Jurkat, Clone E6-1 (cell line): ENCODE measurements around the gene MED1.
"Not testable (repeated sequence)": the region's sequence is repeated elsewhere in the genome, so short reads cannot be mapped to it uniquely, and the experiment has no call there.

Experiments
- DNase-seq: peaks from one replicate; pipeline ENCODE4 v3.0.0-alpha.2; 2011; ENCODE audit warnings: low read depth, low spot score
- H3K4me3 ChIP-seq: 2 replicates; pipeline ENCODE4 v1.5.1; 2011; ENCODE audit warnings: mild to moderate bottlenecking, low read length, control low read depth, moderate library complexity

Gene MED1

DNA sequence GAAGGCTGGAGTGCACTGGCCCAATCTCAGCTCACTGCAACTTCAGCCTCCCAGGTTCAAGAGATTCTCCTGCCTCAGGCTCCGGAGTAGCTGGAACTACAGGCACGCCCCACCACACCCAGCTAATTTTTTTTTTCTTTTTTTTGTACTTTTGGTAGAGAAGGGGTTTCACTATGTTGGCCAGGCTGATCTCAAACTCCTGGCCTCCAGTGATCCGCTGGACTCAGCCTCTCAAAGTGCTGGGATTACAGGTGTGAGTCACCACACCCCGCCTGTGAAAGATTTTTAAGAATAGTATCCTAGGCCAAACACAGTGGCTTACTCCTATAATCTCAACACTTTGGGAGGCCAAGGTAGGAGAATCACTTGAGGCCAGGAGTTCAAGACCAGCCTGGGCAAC lies 83.3 kb downstream of the MED1 start:
- H3K4me3 ChIP-seq, DNase-seq: not testable (repeated sequence)

DNA sequence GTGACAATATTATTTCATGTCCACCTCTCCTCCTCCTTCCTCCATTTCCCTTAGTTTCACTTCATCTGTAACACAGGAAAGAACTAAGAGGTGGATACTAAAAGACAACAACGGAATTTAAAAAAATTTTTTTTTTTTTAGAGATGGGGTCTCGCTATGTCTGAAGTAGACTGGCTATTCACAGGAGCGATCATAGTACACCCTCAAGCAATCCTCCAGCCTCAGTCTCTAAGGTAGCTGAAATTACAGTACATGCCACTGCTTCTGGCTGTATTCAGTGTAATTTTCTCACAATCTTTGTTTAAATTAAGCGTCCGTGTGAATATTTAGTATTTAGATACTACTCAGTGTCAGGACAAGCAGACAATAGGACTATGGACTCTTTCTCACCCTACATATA lies 85.2 kb downstream of the MED1 start:
- no peak for DNase-seq
- no peak overlapping the region for H3K4me3 ChIP-seq

DNA sequence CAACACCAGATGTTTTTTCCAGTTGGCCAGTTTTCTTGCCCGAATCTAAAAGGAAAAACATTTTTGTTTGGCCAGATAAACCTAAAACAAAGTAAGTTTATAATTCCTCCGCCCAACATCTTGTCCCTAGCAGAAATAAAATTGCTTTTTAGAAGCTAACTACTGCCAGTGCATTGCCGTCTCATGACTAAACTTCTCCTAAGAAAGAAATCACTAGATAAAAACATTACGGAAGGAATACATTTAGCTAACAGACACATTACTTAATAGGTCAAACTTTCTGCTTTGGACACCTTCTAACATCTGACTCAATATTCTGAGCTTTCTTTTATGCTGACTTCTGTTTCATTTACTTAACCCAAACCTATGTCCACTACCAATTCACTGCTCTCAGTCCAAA lies 85.8 kb downstream of the MED1 start:
- no peak for DNase-seq
- no peak overlapping the region for H3K4me3 ChIP-seq

DNA sequence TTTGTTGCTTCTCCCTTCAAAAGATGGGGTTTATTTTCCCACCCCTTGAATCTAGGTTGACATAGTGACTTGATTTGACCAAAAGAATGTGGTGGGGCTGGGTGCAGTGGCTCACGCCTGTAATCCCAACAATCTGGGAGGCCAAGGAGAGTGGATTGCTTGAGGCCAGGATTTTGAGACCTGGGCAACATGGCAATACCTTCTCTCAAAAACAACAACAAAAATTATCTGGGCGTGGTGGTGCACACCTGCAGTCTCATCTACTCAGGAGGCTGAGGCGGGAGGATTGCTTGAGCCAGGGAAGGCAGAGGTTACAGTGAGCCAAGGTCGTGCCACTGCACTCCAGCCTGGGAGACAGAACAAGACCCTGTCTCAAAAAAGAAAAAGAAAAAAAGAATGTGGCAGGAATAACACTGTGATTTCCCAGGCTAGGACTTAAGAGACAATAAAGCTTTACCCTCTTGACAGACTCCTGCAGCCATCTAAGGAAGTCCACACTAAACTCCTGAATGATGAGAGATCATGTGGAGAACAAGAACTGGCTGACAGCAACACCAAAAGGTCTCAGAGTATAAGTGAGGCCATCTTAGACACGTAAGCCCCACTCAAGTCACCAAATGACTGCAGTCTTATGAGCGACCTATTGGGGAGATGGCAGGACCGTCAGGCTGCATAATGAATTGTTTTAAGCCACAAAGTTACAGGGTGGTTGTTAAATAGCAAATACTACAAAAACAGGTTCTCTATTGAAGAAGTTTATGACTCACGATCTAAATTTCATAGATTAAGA lies 86.6 kb downstream of the MED1 start:
- no peak overlapping the region for H3K4me3 ChIP-seq
- DNase-seq = no peak

DNA sequence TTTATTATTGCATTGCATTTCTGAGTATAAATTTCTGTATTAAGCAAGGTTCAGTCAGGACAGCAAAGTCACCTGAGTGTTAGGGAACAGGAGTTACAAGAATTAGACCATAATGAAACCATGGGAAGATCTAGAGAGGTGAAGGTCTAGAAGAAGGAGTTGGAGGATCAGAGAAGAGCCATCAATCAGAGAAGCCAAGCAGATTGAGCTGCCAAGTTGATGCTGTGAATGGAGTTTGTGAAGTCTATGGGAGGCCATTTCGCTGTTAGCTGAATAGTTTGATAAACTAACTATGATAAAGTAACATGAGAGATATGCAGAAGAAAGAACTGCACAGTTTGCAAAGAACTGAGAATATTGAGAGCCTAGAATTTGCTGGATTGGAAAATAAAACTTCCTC lies 90.0 kb downstream of the MED1 start:
- no peak overlapping the region for H3K4me3 ChIP-seq
- DNase-seq = no peak

DNA sequence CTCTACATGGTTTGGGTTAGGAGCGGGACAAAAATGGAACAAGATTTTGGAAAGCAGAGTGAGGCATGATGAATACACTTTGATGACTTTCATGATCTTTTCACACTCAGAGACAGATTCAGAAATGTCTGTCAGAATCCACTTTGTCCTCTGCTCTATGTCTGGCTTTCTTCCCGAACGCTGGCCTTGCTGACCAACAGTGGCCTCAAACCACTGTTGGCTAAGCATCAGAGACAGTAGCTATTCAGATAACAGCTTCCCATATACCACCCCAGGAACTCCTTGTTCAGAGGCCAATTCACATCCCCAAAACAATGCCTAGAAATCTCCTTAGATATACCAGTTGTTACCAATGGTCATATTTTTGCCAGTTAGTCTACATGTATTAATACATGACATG lies 90.5 kb downstream of the MED1 start:
- DNase-seq = no peak
- H3K4me3 ChIP-seq = no peak overlapping the region

DNA sequence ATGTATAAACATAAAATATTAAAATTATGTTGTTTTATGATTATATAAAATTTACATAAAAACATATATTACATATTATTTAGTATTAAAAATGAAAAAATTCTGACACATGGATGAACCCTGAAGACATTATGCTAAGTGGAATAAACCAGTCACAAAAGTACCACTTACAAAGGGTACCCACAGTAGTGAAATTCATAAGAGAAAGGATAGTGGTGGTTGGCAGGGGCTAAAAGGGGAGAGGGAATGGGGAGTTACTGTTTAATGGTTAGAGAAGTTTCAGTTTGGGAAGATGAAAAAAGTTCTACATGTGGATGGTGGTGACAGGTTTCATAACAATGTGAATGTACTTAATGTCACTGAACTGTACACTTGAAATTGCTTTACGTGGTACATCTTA lies 91.1 kb downstream of the MED1 start:
- no peak for DNase-seq
- H3K4me3 ChIP-seq = no peak overlapping the region

DNA sequence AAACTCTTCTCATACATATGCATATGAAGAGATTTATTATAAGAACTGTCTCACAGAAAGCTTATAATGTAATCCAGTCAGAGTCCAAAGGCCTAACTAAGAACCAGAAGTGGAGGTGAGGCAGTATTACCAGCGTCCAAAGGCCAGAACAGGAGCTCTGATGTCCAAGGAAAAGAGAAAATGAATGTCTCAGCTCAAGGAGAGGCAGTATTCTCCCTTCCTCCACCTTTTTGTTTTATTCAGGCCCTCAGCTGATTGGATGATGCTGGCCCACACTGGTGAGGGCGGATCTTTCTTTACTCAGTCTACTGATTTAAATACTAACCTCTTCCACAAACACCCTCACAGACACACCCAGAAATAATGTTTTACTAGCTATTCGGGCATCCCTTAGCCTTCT lies 93.1 kb downstream of the MED1 start:
- DNase-seq = no peak
- no peak overlapping the region for H3K4me3 ChIP-seq

DNA sequence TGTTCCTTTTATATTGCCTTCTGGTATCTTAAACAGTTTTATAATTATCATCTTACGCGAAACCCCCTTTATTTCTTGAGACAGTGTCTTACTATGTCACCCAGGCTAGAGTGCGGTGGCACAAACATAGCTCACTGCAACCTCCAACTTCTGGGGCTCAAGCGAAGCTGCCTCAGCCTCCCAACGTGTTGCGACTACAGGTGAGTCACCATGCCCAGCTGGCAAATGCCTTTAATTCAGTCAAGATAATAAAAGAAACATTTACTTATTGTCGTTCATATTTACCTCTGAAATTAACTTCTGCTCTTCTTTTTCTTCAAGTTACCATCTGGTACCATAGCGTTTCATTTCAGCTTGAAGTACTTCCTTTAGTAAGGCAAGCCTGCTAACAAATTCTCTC lies 93.6 kb downstream of the MED1 start:
- no peak overlapping the region for H3K4me3 ChIP-seq
- DNase-seq = no peak
